Stimulated activated CD8-positive, alpha-beta memory T cell treated with anti-CD3 and anti-CD28 coated beads, Interleukin-7, amount 100 ng/mL, for 24 hours (primary cell): ENCODE data around the gene RAB20.
"Not testable (repeated sequence)": the region's sequence is repeated elsewhere in the genome, so short reads cannot be mapped to it uniquely, and the experiment has no call there.

ENCODE experiments used
- DNase-seq: peaks from one replicate; pipeline ENCODE4 v3.0.0-alpha.2; 2020; ENCODE audit warnings: low read depth

RAB20 gene

DNA sequence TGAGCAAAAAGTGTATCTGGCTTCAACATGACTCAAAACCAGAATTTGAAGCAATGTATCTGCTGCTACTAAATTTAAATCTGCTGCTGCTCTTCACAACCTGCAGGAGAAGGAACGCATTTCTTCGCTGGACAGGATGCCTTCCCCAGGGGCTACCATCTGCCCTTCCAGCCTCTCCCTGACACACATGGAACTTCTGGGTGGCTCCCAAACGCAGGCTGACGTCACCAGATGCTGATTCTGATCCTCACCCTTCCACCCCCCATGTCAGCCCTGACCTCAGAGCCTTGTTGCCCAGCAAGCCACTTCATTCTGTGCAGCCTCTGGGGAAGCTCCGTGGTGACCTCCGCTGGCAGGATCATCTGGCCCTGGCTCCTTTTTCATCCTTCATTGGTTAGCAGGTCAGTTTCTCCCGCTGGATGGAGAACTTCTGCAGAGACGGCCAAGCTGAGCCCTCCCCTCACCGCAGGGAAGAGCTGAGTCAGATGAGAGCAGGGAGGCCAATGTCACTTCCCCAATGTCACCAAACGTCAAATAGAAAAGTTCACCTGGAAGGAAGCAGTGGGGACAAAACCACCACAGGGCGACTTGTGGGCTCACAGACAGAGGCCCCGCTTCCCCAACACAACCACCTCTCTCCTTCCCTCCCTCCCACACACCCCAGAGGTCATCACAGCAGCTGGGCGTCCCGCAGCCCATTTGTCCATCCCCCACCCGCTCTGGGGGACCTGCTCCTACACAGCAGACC, 14.0 kb upstream of the RAB20 start:
- no peak for DNase-seq

DNA sequence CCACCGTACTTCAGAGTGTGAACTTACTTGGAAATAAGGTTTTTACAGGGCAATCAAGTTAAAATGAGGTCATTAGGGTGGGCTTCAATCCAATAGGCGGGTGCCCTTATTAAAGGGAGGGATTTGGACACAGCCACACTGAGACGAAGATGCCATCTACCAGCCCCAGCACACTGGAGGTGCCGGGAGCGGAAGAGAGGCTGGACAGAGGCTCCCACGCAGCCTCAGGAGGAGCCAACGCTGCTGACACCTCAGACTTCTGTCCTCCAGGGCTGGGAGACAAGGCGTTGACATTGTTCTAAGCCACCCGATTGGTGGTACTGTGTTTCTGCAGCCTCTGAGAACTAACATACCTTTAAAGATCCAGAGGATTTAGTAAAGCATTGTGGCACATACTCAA, 12.6 kb upstream of the RAB20 start:
- DNase-seq, result no peak

DNA sequence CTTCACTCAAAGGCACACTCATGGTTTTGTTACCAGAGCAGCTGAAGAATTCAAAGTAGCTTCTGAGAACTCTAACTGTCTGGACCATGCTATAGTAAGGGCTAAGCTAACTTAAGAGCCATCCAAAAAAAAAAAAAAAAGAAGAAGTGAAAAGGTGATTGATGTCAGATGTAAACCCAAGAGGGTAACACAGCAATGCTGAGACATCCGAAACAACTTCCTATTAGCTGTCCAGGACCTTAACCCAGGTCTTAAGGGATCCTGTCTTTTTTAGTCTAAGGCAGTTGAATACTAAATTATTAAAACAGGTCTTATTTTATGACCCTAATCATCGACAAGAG, 11.2 kb upstream of the RAB20 start:
- no peak for DNase-seq

DNA sequence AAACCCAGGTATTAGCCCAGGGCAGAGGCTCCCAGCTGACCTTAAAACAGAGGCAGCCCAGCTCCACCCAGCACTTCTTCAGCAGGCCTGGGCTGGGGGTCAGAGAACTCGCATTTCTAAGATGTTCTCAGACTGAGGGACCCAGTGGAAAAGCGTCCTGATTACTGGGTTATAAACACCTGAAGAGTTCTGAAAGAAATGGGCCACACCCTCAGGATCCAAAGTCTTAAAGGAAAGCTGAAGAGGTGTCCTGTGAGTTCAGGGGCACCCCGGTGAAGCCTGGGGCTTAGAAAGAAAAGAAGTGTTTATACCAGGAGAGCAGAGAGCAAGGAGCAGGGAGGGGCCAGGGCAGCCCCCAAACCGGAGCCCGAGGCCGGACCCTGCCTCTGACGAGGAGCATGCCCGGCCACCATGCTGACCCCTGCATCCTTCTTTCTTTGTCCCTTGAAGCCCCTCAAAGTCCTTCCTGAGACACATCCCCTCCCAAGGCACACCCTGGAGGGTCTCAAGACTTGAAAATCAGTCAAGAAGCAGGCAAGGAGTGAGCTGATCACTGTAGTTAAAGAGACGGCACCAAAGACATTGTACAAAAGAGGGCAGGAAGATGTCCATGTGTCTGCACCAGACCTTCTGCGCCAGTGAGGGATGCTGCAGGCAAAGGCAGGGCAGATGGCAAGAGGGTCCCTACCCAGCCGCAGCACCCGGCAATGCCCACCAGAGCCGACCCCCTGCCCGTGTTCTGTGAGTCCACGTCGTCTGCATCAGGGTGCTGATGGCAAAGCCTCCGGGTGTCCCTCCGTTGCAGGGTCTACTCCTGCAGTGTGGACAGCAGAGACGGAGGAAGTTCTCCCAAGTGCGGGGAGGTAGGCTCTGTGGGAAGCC, 10.6 kb upstream of the RAB20 start:
- no peak for DNase-seq

DNA sequence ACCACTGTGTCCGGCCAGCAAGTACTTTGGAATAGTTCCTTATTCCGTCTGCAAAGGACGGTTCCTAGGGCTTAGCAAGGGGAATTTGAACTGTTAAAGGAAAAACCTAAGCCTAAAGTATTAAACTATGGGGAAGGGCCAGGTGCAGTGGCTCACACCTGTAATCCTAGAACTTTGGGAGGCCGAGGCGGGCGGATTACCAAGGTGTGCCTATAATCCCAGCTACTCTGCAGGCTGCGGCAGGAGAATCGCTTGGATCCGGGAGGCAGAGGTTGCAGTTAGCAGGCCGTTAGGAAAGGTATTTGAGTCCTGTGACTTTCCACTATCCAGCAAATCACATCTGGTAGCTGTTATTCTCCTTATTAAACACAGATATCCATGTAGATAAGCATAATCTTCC, 9.4 kb upstream of the RAB20 start:
- DNase-seq, result no peak

DNA sequence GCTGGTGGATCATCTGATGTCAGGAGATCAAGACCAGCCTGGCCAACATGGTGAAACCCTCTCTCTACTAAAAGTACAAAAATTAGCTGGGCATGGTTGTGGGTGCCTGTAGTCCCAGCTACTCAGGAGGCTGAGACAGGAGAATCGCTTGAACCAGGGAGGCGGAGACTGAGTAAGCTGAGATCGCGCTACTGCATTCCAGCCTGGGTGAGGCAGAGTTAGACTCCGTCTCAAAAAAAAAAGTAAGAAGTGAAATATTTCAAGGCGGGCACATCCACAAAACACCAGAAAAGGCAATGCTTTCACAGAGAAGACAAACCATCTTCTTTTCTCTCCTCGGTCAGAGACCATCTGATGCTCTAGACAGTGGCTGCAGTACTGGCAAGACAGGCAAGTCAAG, 8.4 kb upstream of the RAB20 start:
- not testable (repeated sequence) for DNase-seq

DNA sequence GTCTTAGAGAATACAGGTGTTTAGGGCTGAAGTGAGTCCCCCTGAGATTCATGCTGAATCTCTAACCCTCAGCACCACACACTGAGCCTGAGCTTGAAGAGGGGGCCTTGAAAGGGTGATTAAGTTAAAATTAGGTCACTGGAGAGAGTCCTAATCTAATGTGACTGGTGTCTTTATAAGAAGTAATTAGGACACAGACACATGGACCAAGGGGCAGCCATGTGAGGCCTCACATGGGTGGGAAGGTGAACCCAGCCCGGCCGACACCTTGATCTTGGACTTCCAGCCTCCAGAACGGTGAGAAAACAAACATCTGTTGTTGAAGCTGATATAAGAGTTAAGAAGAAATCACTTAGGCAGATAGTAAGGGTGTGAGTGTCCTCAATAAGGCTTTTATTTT, 7.1 kb upstream of the RAB20 start:
- DNase-seq, result no peak

DNA sequence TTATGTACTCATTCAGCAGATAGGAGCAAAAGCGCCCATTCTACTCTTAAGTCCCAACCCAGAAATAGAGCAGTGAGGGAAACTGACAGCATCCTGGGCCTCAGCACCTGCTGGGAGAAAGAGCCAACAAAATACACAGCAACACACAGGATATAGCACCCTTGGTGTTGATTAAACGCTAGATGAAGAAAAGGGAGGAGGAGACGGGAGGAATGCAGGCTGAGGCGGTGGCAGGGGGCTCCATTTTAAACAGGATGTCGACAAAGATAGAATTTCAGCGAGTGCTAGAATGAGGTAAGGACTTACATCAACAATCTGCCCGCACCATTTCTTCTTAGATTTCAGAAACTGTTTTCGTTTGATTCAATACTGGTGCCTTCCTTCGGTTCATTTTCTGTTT, 4.6 kb upstream of the RAB20 start:
- DNase-seq, result no peak

DNA sequence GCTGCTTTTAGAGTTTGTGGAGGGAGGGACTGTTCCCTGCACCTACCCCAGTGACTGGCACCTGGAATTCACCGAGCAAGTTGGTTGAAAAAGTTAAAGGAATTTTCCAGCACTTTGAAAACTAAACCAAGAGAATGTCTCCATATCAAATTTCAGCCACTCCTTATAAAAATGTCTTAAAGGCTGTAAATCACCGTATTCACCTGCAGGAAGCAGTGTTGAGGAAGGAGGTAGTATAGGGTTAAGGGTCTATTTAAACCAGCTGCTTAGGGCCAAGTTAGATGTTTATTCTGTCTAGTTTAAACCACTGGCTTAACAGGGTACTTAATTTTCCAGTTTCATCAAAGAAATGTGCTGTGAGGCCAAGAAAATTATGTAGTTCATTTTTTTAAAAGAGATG, 3.8 kb upstream of the RAB20 start:
- no peak for DNase-seq

DNA sequence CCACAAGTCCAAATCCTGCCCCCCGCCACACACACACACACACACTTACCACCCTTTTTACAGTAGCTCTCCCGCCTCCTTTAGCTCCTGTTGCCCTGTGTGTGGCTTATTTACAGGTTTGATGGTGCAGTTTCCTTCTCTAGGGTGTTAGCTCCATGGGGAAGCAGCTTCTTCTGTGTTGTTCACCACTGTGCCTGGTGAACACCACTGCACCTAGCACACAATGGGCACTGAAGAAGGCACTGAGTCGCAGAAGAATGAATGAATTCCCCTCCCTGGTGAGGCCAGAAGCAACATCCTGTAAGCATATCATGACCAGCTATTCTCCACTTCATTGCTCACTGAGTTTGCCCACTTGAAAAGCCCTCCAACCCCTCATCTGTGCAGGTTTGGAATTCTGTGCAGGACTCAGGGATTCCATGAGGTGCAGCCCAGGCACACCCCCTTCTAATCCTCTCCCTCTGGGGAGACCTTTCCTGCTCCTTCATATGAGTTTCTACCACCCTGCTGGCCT, 3.0 kb upstream of the RAB20 start:
- DNase-seq, result no peak

DNA sequence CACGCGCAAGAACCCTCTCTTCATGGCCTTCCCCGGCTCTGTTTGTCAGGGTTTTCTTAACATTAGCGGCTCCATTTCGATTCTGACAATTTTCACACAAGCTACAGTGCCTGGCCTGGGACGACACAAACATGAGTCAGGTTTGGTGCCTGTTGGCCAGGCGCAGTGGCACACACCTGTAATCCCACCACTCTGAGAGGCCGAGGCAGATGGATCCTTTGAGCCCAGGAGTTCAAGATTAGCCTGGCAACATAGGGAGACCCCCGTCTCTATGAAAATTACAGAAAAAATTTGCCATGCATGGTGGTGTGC, 1.9 kb upstream of the RAB20 start:
- no peak for DNase-seq

DNA sequence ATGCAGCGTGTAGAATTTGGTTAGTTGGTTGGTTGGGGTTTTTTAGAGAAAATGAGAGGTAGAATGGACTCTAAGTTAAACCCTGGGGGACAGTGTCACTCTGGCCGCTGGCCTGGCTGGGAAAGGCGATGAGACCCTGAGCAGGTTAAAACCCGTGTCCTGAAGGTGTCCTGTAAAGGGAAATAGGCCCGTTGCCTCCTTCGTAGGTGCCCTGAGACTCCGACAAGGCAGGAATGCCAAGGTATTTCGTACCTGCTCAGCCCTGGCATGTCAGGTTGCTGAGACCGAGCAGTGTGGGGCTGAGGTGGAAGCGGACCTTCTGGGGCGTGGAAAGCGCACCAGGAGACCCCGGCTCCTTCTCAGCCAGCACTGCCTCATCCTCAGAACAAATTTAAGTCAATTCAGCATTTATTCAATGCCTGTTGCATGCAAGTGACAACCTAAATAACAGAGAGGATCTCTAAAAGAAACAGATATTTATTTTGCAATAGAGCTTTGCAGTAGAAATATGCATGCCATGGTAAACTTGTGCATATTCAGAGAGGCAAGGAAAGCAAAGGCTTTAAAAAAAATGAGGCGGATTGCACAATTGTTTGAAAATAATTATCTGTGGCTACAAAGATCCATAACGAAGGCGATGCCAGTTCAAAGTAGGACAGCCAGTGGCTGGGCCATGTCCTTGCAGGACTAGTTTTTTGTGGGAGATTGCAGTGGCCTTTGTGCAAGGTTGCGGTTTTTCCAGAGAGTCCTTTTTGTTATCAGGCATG, 1.4 kb upstream of the RAB20 start:
- no peak for DNase-seq

DNA sequence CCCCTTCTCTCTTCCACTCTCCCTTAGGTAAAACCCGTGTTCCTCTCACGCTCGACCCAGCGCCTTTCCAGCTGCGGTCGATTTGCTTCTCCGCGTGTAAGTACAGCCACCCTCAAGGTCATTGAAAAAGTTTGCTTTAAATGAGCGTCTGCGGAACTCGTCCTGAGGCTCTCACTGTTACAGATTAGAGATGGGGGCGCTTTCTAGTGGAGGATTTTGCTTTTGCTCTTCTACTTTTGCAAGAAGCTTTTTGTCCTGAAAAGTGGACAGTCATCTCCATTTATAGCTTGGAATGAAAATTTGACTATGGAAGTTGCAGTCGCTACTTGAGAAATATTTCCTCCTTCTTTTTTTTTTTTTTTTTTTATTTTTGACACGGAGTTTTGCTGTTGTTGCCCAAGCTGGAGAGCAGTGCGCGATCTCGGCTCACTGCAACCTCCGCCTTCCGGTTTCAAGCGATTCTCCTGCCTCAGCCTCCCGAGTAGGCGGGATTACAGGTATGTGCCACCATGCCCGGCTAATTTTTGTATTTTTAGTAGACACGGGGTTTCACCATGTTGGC, 595 bp upstream of the RAB20 start:
- no peak for DNase-seq

DNA sequence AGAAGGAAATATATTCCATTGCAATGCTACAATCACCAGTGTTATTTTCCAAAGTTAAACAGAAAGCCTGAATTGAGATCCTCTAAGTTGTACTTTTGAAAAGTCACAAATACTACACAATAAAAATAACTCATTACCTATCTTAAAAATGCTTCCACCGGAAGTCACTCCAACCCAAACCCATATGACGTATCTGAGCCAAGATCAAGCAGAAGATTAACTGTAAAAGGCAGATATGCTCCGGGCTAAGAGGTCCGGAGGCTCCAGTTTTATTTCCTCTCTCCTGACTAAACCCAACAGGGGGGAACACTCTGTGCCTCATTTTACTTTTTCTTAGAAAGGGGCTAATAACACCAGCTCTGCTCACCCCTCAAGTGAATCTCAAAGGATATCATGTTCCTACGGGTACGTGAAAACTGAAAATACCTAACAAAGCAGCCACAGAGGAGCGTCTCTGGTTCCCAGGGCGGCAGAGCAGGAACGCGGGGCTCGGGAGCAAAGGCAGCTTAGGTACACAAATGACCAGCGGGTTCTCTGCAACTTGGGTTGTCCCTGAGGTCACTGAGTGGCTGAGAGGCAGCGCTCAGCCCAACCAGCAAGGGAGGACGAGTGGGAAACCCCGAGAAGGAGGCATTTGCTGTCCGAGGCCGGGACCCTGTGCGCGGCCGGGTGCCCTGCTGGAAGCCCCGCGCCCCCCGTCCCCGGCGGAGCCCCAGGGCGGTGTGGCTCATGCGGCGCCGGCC, 750 bp downstream of the RAB20 start:
- DNase-seq, result no peak

DNA sequence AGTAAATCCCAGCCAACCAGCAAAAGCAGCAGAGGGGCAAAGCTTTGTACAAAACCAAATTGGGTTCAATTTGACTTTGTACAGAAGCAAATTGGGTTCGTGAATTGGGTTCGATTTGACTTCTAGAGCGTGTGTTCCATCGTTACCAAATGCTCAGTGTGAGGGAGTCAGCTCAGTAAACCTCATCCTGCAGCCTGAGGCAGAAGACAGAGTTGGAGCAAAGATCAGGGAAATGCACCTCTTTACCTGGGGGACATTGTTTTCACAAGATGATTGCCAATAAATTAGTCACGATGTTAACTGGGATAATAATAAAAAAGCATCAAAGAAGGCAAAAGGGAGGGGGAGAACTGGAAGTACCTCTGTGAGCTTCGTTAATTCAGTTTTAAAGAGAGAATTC, 1.5 kb downstream of the RAB20 start:
- DNase-seq, result no peak

DNA sequence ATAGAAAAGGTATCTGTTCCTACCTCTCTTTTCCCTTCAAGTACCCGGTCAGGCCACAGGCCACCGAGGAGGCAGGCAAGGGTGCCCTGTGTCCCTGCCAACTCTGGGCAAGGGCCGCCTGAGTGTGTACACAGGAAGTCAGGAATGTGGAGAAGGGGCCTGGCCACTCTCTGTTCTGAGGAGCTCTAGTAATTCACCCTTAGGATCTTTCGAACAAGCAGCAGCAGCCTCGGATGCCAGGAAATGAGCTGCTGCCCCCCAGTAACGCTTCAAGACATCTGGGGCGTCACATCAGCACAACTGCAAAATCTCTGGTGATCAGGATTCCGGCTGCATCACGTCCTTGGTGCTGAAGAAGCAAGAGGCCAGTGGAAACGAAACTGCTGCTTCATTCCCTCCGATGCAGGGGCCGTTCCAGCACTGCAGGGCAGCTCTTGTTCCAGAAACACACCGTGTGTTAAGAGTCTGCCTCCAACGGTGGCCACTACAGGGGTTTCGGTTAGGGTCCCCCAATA, 2.0 kb downstream of the RAB20 start:
- DNase-seq, result no peak

DNA sequence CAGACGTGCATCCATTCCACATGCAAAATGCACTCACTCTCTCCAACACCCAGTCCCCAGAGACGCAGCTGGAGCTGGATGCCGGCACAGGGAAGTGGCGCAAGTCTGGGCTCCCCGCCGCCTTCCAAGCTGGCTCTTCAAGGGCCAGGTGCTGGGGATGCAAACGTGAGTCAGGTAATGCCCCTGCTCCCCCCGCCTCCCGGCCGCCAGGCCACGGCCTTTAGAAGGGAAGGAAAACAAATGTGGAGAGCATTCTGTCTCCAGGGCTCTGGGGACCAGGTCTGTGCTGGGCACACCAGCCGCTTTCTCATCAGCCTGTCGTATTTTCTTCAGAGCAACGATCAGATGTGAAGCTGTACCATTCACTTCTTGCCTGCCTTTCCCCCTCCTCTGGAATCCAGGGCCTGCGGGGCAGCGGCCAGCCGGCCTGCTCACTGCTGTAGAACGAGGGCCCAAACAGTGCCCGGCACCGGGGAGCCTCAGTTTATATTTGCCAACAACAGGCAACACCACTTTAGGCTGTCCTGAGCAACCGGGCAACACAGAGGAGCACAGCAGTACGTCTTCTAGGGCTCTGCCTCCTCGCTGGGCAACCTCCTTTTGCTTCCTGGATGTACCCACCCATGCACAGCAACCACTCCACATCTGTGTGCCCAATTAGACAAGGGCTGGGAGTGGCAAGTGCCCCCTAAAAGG, 3.8 kb downstream of the RAB20 start:
- no peak for DNase-seq

DNA sequence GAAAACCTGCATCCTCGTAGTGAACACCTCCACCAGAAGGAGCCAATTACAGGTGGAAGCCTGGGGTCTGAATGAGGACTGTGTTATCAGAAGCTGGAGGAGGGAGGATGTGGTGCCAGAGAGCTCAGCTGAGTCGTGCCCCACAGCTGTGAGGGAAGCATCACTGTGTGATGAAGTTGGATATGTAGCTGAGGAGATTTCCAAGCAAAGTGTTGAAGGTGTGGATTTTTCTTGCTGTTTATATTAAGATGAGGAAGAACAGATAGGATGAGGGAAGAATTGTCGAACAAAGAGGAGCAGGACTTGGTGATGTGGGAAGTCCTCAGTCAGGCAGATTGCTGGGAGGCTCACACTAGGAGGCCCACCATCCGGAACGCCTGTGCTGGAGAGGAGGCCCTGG, 4.4 kb downstream of the RAB20 start:
- no peak for DNase-seq

DNA sequence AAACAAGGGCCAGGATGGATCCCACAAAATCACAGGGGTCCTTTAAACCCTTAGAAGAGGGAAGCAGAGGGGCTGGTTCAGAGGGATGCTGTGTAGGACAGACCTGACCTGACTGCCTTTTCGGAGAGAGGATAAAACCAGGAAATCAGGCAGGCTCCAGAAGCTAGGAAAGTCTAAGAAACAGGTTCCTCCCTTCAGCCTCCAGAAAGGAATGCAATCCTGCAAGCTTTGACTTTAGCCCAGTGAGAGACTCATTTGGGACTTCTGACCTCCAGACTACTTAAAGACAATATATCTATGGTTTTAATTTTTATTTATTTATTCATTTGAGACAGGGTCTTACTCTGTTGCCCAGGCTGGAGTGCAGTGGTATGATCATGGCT, 5.3 kb downstream of the RAB20 start:
- no peak for DNase-seq

DNA sequence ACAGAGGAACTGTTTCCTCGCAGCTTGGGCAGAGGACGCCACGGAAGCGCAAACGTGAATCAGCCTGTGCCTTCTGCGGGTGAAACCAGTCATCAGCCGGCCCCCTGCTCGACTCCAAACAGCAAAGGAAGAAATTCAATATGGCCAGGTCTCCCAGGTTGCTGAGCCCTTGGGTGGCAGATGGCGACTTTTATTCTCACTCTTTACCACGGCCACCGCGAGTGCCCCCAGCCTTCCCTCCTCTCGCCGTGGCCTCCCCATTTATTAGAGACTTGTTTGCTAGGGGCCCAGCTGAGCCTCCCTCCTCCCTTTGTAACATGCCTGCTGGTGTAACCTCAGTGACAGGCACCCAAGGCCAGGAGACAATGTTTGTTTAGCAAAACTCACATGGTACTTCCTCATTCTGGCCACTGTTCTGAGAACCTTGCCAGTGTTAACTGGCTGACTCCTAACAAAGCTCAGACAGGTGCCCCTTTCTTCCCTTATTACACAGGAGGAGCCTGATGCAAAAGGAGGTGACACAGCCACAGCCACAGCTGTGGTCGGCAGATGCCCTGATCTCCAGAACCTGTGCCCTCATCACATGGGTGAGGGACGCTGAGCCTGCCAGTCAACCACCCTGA, 5.8 kb downstream of the RAB20 start:
- DNase-seq, result no peak

DNA sequence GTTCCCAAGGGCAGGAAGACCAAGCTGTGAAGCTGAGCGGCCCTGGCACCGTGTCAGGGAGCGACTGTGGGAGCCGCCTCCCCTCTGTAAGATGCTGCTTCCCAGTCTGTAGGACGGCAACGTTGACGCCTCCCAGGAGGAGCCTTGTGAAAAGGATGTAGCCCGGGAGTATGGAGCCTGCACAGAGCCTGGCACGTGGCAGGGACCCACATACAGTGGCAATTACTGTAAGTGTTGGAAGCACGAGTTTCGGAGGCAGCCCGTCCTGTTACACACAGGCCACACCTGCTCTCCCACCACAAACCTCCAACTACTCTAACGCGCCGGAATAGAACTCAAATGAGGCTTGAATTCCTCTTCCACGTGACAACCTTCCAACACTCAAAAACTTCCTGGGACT, 6.6 kb downstream of the RAB20 start:
- no peak for DNase-seq
